Measurements from ENCODE around the gene C2orf76. TPM values are rescaled to one million over a fixed set of nuclear protein-coding genes. Genes with fewer than 3 reads are reported as not detected.

The C2orf76 gene
- total and polyA plus RNA-seq, 2 of the 4 experiments (the other 2 are of a cell fraction), result 10.6 to 12.6 TPM

GRCh38 chr2:119257198-119257597 is 109.4 kb downstream of the C2orf76 start:
- dilution Hi-C loops (cut with HindIII; ENCODE audit: low sequenced_read_pairs, unreplicated experiment), result no loop called here
- no peak overlapping the region for H3K27ac ChIP-seq (ENCODE audit: insufficient read depth, low read length)
- intact Hi-C loops (cut with micrococcal nuclease), result loop anchor here (2.0 kb wide), 1 partner anchor 32 kb away; no protein-coding TSS in a partner anchor

More at GRCh38 chr2:119257198-119257597, 109.4 kb downstream of the C2orf76 start:
- no peak overlapping the region for H3K4me3 ChIP-seq (ENCODE audit: insufficient read depth, low read depth, low read length)
- in situ Hi-C loops (cut with MboI; ENCODE audit: low sequenced_read_pairs), result loop anchor here (25.0 kb wide), 1 partner anchor 95 kb away; the partner anchor contains the start of gene C1QL2
- WGBS, 2 experiments (ENCODE audit: extremely low coverage in 2 of 2, insufficient read length in 1 of 2), result 100% methylated on average over 2 of the region's 9 CpGs; no CpG with 5 or more reads in 1 of the 2 experiments
- ChIA-PET CTCF (no interaction called here), POLR2A (ENCODE audit: unreplicated experiment) (no interaction called here)
- no peaks in the 10 kb centered on the region for H3K27me3 ChIP-seq (ENCODE audit: control insufficient read depth, insufficient read depth, low read length)
- H3K9ac ChIP-seq (ENCODE audit: low read depth, low read length), result no peak overlapping the region
- no peak overlapping the region for H3K14ac ChIP-seq (replicated peaks; ENCODE audit: low read depth, low read length)
- TF ChIP-seq MAZ (IDR thresholded peaks at IDR 0.05; ENCODE audit: borderline replicate concordance, low read depth, low read length), result no peak
- TF ChIP-seq NFE2L2 (IDR thresholded peaks at IDR 0.05; ENCODE audit: low read depth, low read length), result no peak
- no peak for TF ChIP-seq FOS (IDR thresholded peaks at IDR 0.05; ENCODE audit: low read depth, low read length)
- no peak for TF ChIP-seq CEBPB (IDR thresholded peaks at IDR 0.05; ENCODE audit: low read depth, low read length)
- TF ChIP-seq RFX5 (IDR thresholded peaks at IDR 0.05; ENCODE audit: low read depth, low read length), result no peak
- no peak for TF ChIP-seq MXI1 (IDR thresholded peaks at IDR 0.05; ENCODE audit: borderline replicate concordance, low read depth, low read length)
- H3K4me1 ChIP-seq (ENCODE audit: control insufficient read depth, insufficient read depth, low read length), result peaks cover 27% of the 10 kb centered on the region
- peaks cover 0 to 19% of the 10 kb centered on the region in 2 experiments; a peak in 2 of 4 replicates for H3K79me1 ChIP-seq (ENCODE audit: low read depth in 1 of 2, low read length in 2 of 2)
- no peak overlapping the region for H2BK15ac ChIP-seq (ENCODE audit: low read depth, low read length)
- no peak overlapping the region for H2AK5ac ChIP-seq (ENCODE audit: low read depth, low read length)
- no peak overlapping the region; the same call in 1 of the 2 replicates for H4K91ac ChIP-seq (ENCODE audit: insufficient read depth, low read depth, low read length)
- no peak overlapping the region for H2BK120ac ChIP-seq (ENCODE audit: low read depth, low read length)
- no peak overlapping the region for H4K8ac ChIP-seq (ENCODE audit: low read depth in 2 of 2, low read length in 2 of 2)
- H3K9me3 ChIP-seq (ENCODE audit: control insufficient read depth, insufficient read depth, low read length), result no peaks in the 10 kb centered on the region
- no peak overlapping the region; the same call in 1 of the 2 replicates for H2BK20ac ChIP-seq (ENCODE audit: low read depth, low read length)
- no peak overlapping the region for H2AK9ac ChIP-seq (replicated peaks; ENCODE audit: low read depth, low read length, poor library complexity)
- BruUV-seq (replicated peaks), result no TSS peak
- H4K20me1 ChIP-seq (ENCODE audit: insufficient read depth, low read length), result peaks cover 8% of the 10 kb centered on the region; the same call in 1 of the 2 replicates
- H3K4me2 ChIP-seq (ENCODE audit: low read depth, low read length), result no peak overlapping the region
- DNase-seq (no peak), ATAC-seq (ENCODE audit: low read depth) (no peak)
- H3K9me1 ChIP-seq (ENCODE audit: insufficient read depth, low read length), result peaks cover 37% of the 10 kb centered on the region
- H4K5ac ChIP-seq (ENCODE audit: low read depth, low read length), result no peak overlapping the region
- H3K4ac ChIP-seq (ENCODE audit: low read depth, low read length), result 0 out of 2 replicates have a peak overlapping the region, but pooled peaks have one; percentile 67
- H3K56ac ChIP-seq (ENCODE audit: extremely low read depth, insufficient read depth, low read length), result no peak overlapping the region
- H2AFZ ChIP-seq (replicated peaks; ENCODE audit: low read length, poor library complexity), result no peak overlapping the region
- no peaks in the 10 kb centered on the region for H3K36me3 ChIP-seq (ENCODE audit: control insufficient read depth, insufficient read depth, low read length)
- H3K23ac ChIP-seq (ENCODE audit: low read depth, low read length), result no peak overlapping the region
- H2BK5ac ChIP-seq (ENCODE audit: low read depth, low read length, poor library complexity, severe bottlenecking), result no peak overlapping the region
- H3K18ac ChIP-seq (ENCODE audit: low read depth, low read length), result no peak overlapping the region
